NOMO-1 (cell line): Measurements from ENCODE around the gene ROR1.

Experiments used
- DNase-seq, 2 experiments: peaks; one replicate each; lab custom pipeline; 2025; ENCODE audit not compliant: unreplicated experiment in 2 of 2; lab: John Stamatoyannopoulos, UW

ROR1 gene

GRCh38 chr1:63902844-63903589 is 129.2 kb downstream of the ROR1 start:
- no peak for DNase-seq

DNA sequence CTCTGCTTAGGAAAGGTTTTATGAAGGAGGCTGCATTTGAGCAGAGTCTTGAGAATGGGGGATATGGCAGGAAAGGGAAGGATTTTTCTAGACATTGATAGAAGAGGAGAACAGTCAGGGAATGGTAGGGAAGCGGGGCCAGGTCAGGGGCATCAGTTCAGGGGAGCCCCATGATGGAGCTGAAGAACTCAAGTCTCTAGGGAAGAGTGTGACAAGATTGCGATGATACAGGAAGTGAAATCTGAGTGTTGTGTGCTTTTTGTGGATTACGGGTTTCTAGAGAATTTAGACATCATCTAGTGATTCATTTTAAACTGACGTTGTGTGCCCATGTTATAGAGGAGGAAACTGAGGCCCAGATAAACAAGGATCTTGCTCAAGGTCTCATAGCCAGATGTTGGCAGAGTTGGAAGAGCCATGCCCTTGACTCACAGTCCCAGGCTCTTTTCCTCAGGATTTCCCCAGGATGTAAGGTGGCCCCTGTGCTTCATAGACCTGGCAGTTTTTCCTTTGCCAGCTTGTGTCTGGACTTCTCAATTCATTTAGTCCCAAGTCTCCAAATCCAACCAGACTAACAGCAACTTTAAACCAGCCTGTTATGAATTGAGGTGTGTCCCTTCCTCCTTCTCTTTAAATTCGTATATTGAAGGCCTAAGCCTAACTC is 130.3 kb downstream of the ROR1 start:
- DNase-seq = no peak

GRCh38 chr1:63904826-63905225 is 131.0 kb downstream of the ROR1 start:
- DNase-seq = no peak

DNA sequence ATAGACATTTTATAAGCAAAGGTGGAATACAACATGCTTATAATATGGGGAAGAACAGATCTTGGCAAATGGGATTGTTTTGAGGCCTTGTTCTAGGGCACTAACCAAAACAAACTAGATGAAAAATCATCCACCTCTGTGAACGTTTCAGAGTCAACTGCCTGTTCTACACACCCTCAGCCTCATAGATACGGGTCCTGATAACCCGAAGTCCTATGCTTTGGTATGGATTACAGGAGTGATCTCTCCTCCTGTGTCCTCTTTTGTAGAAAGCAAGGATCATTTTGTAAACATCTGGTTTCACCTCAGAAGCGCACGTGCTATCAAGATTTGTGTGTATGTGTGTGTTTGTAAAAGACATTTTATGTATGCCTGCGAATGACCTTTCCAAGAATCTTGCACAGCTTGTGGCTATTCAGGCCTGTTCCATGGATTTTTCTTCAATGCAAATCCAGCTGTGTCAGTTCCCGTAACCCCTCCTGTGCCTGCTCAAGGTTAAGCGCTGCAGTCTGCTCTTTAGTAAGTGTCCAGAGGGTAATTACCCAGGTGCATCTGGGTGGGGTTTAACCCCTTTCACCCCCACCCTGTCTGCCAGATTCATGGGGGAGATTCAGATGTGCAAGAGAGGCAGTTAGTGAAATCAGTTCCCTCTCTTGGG is 132.4 kb downstream of the ROR1 start:
- no peak for DNase-seq

DNA sequence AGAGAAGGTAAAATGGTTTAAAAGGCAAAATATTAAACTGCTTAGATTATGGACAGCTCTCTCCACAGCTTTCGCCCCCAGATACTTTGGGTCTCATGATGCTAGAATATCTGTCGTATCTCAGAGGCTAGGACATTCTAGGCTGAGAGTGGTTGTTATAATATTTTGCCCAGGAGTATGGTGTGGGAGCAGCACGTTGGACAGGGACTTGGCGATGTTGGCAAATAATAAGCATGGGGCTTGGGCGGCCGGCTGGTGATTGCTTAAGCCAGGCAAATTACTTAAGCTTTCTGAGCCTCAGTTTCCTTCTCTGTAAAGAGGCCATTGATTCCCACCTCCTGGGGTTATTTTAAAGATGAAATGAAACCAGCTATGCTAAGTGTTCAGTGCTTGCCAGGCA is 133.2 kb downstream of the ROR1 start:
- DNase-seq = no peak

DNA sequence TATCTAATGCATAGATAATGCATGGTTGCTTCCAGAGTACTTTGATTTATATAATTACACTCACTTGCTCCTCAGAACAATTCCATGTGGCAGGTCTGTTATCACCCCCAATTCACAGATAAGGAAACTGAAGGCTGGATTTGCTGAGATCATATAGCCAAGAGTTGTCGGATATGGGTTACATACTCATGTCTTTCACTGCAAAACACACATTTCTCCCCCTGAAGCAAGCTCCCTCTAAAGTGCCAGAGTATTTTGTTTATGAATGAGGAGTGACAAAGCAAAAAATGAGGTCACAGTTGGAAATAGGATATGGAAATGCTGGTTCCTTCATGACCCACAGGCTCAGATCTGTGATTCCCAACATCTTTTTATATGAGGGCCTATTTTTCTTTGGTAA is 134.2 kb downstream of the ROR1 start:
- DNase-seq = no peak

DNA sequence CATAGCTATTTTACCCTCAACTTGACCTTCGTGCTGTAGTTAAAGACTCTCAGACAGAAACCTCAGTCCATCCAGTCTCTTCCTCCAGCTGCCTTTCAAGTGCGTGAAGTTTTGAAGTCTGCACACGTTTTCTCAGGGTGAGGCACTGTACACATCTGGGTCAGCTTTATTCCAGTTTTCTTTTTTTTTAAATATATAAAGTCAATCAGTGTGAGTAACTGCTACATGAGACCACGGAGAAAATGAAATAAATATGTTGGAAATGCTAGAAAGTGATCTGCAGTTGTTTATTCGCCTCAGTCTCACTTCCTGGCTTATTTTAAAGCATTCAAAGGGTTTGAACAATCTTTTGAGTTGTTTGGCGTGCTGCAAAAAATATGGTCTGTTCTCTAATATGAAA is 135.7 kb downstream of the ROR1 start:
- no peak for DNase-seq

GRCh38 chr1:63911049-63911448 is 137.2 kb downstream of the ROR1 start:
- DNase-seq = no peak

DNA sequence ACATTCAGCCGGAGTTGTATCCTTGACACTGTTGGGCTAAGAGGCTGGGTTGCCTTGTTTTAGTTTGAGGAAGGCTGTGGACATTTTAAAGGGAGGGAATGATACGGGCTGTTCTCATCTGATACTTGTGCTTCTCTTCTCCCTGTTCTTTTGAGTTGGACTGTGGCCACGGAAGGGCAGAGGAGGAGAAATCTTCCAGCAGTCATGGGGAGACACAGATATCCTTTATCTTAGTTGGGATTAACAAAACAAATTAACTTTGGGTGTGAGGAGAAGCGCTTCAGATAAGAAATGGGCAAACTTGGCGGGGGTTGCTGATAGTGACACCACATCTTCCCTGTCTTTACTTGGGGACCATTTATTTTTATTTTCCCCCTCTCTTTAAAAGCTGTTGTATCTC is 138.8 kb downstream of the ROR1 start:
- no peak for DNase-seq

- no peak for DNase-seq
Observed at GRCh38 chr1:63913533-63913932, 139.7 kb downstream of the ROR1 start.

- DNase-seq = no peak
Observed at GRCh38 chr1:63914241-63914640, 140.4 kb downstream of the ROR1 start.

GRCh38 chr1:63914706-63915105 is 140.9 kb downstream of the ROR1 start:
- DNase-seq = no peak

- DNase-seq = no peak
Observed at GRCh38 chr1:63915121-63915520, 141.3 kb downstream of the ROR1 start.

GRCh38 chr1:63916485-63917360 is 142.9 kb downstream of the ROR1 start:
- DNase-seq = no peak

DNA sequence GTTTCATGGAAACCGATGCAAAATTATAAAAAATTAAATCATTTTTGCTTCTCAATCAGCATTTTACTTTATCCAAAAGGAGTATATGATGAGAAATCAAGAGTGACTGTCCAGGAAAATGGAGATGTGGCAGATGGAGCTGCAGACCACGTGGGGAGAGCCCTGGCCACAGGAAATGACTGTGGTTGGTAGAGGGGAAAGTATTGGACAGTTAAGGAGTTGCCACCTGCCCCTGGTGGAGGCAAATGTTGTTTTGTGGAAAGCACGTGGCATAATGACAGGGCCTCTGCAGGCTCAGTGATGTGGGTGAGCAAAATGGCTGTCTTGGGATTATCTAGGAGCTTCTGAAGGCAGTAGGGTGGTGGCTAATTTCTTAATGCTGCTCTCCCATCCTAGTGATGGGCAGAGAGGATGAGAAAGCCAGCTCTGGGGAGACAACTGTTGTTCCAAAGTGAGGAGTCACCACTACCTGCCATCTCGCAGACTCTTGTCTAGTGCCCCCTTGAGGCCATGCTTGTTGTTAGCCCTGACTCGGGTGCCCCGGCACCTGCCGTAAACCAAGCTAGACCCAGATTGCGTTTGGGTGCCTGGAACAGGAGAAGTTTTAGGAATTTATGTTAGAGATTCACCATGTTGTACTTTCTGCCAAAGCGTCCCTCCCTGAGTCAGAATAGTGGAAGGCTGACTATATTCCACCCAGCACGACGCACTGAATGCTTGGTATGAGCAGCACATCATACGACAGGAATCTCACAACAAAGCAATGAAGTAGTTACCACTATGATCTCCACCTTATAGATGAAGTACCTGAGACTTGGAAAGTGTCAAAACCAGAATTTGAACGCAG is 144.0 kb downstream of the ROR1 start:
- DNase-seq = no peak

DNA sequence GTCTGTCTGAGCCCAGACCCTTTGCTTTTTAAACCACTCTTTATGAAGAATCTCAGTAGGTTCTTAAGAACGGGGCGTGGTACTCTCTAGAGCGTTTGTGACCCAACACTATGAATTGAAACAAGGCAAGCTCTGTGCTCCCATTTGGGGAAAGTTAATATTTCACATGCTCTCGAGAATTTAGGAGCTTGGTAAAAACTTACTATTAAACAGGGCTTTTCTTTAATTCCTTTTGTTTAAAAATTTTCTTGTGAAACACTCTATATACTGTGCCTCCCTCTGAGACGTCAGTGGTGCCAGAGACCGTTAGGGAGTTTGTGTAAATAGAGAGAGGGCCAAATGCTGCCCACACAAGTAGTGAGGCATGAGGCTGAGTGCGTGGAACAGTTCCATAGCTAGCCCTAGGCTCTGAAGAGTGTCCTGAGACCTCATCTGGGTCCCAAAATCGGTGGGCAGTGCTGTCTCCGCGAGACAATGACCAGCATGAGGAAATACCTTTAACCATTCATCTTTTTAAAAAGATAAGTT is 144.7 kb downstream of the ROR1 start:
- DNase-seq = no peak

GRCh38 chr1:63920154-63921117 is 146.6 kb downstream of the ROR1 start:
- DNase-seq = no peak

DNA sequence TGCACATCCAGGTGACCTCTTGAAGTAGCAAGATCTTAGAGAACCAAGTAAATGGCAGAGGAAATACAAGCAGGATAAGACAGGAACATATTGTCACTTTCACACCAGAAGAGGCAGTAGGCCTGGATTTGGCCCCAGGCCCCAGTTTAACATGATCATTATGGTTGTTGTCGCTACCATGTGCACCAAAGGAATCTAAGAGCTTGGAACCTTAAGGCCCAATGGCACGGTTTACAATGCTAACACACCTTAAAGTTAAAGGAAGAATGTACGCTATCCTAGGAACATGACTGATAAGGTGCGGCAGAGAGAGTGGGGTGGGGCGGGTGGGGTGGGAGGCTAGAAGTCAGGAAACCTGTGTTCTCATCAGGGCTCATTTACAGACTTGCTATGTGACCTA is 147.5 kb downstream of the ROR1 start:
- DNase-seq = no peak

DNA sequence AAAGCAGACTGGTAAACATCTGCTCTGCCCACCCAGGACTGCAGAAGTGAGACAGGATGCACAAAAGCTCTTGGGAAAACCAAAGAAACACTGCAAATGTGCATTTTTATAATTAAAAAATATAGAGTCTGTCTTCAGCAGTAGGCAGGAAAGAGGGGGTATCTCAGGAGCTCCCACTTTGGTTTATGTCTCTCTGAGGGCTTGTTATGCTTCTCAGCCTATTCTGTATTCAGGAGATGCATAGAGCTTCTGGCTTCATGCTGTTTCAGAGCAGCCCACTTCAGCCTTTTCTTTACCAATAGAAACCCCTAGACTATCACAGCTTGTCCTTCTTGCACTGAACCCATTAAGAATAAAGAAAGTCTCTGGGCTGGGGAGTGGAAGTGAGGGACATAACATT is 148.0 kb downstream of the ROR1 start:
- DNase-seq = no peak
